Liver (tissue), 3 donors: Measurements from ENCODE around the gene GLRA3.

Experiments
- EGR1 ChIP-seq, 2 donors: IDR thresholded peaks; 2 replicates each; pipeline ENCODE4 v1.6.1; 2016 to 2018; ENCODE audit warnings: antibody characterized with exemption in 2 of 2, low read depth in 2 of 2
- GABPA ChIP-seq, 2 donors: IDR thresholded peaks in 1 of 2; conservative IDR thresholded peaks in 1 of 2; 2 replicates each; pipeline ENCODE4 v1.6.1; 2016; ENCODE audit warnings: antibody characterized with exemption in 2 of 2, mild to moderate bottlenecking in 1 of 2, moderate library complexity in 1 of 2
- JUND ChIP-seq, 2 donors: IDR thresholded peaks; 2 replicates each; pipeline ENCODE4 v1.6.1; 2016; ENCODE audit warnings: antibody characterized with exemption in 2 of 2
- RAD21 ChIP-seq, 2 donors: IDR thresholded peaks; 2 replicates each; pipeline ENCODE4 v1.6.1; 2016; ENCODE audit warnings: antibody characterized with exemption in 2 of 2, mild to moderate bottlenecking in 2 of 2
- TF ChIP-seq, protein P1 (sequence below): IDR thresholded peaks from 2 replicates; pipeline ENCODE4 v1.6.1; 2016; ENCODE audit warnings: antibody characterized with exemption
- TF ChIP-seq, protein P2 (sequence below): fragments of 150-350 bp; IDR thresholded peaks from 2 replicates; pipeline ENCODE4 v1.5.1; 2017; ENCODE audit warnings: improper control_type of control experiment, low read depth, low read length; ENCODE audit not compliant: missing input control
- donor health status: healthy.
- donor health status: healthy.

DNA sequence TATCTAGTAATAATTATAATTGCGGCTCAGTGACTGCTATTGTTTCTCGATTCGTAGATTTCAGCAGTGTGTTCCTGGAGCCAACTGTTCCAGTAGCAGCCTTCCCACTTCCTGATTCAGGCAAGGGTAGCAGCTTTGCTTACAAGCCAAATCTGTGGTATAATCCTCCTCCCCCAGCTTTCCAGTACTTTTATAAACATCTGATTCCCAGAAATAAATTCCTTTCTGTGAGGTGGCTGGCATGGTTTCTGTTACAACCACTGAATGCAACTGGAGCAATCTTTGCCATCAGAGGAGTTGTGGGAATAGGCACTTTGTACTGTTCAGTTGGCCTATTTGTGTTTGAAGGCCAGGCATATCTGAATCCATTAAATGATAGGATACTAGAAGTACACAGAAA lies 80.0 kb downstream of the GLRA3 start:
- TF ChIP-seq, protein P1, sequence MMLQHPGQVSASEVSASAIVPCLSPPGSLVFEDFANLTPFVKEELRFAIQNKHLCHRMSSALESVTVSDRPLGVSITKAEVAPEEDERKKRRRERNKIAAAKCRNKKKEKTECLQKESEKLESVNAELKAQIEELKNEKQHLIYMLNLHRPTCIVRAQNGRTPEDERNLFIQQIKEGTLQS: no peak
- TF ChIP-seq, protein P2, sequence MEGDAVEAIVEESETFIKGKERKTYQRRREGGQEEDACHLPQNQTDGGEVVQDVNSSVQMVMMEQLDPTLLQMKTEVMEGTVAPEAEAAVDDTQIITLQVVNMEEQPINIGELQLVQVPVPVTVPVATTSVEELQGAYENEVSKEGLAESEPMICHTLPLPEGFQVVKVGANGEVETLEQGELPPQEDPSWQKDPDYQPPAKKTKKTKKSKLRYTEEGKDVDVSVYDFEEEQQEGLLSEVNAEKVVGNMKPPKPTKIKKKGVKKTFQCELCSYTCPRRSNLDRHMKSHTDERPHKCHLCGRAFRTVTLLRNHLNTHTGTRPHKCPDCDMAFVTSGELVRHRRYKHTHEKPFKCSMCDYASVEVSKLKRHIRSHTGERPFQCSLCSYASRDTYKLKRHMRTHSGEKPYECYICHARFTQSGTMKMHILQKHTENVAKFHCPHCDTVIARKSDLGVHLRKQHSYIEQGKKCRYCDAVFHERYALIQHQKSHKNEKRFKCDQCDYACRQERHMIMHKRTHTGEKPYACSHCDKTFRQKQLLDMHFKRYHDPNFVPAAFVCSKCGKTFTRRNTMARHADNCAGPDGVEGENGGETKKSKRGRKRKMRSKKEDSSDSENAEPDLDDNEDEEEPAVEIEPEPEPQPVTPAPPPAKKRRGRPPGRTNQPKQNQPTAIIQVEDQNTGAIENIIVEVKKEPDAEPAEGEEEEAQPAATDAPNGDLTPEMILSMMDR: no peak
- TF ChIP-seq RAD21 (IDR thresholded peaks at IDR 0.05) (no peak), GABPA (IDR thresholded peaks at IDR 0.05 in 1 of 2, conservative IDR thresholded peaks at IDR 0.05 in 1 of 2) (no peak), EGR1 (IDR thresholded peaks at IDR 0.05; ENCODE audit: low read depth in 2 of 2) (no peak), JUND (IDR thresholded peaks at IDR 0.05) (no peak)
